HEK293 (cell line): ENCODE data around the gene CLNK.

Experiments
- CTCF ChIA-PET: fragments of 350-600 bp; formaldehyde crosslinking; extraction: SDS; loops from one replicate; lab custom pipeline; 2021; ENCODE audit warnings: antibody characterized with exemption; lab: Yijun Ruan, JAX
- POLR2A ChIA-PET: fragments of 300-600 bp; formaldehyde crosslinking; extraction: SDS; loops from one replicate; lab custom pipeline; 2020; ENCODE audit warnings: antibody characterized with exemption, inconsistent platforms; lab: Yijun Ruan, JAX
- H3K27ac ChIP-seq: fragments of 200-500 bp; sonication (Bioruptor generic); 2 replicates; pipeline ENCODE4 v1.5.1; 2014; ENCODE audit warnings: low read depth, low read length, control low read depth, inconsistent platforms; ENCODE audit errors: extremely low read depth
- H3K36me3 ChIP-seq, 2 experiments: fragments of 200-500 bp in 1 of 2; sonication (Bioruptor generic) in 1 of 2; 1 replicate in 1 of 2; 2 replicates in 1 of 2; pipeline ENCODE4 v1.5.1; 2014 to 2017; ENCODE audit warnings: inconsistent platforms in 2 of 2, low read length in 2 of 2; ENCODE audit not compliant: control insufficient read depth in 2 of 2, insufficient read depth in 1 of 2
- H3K4me1 ChIP-seq: fragments of 200-500 bp; sonication (Bioruptor generic); 2 replicates; pipeline ENCODE4 v1.5.1; 2014; ENCODE audit warnings: mild to moderate bottlenecking, low read length, inconsistent platforms; ENCODE audit not compliant: control insufficient read depth, insufficient read depth
- H3K4me3 ChIP-seq: 2 replicates; pipeline ENCODE4 v1.5.1; 2011; ENCODE audit warnings: low read depth, mild to moderate bottlenecking, control low read depth, low read length, moderate library complexity
- H3K9me3 ChIP-seq: fragments of 200-500 bp; sonication (Bioruptor generic); 2 replicates; pipeline ENCODE4 v1.5.1; 2014; ENCODE audit warnings: low read depth, low read length, inconsistent platforms; ENCODE audit not compliant: control insufficient read depth, insufficient read depth
- BCL11B ChIP-seq: fragments of 450-650 bp; formaldehyde crosslinking; IDR thresholded peaks from 2 replicates; pipeline ENCODE4 v1.5.1; 2016; ENCODE audit warnings: low read depth, missing biosample characterization, missing genetic modification characterization
- GLIS1 ChIP-seq: fragments of 450-650 bp; formaldehyde crosslinking; IDR thresholded peaks from 2 replicates; pipeline ENCODE4 v1.5.1; 2016; ENCODE audit warnings: missing biosample characterization, missing genetic modification characterization
- PBX3 ChIP-seq: sonication (generic); formaldehyde crosslinking; IDR thresholded peaks from 2 replicates; pipeline ENCODE4 v1.8.1; 2022; ENCODE audit warnings: mild to moderate bottlenecking, moderate library complexity, missing genetic modification reagents
- ZBTB17 ChIP-seq: fragments of 450-650 bp; formaldehyde crosslinking; IDR thresholded peaks from 2 replicates; pipeline ENCODE4 v1.5.1; 2016; ENCODE audit warnings: missing biosample characterization, missing genetic modification characterization
- ZBTB49 ChIP-seq: fragments of 450-650 bp; formaldehyde crosslinking; IDR thresholded peaks from 2 replicates; pipeline ENCODE4 v1.5.1; 2016; ENCODE audit warnings: missing biosample characterization, missing genetic modification characterization, low read depth
- ZEB2 ChIP-seq: fragments of 450-650 bp; formaldehyde crosslinking; IDR thresholded peaks from 2 replicates; pipeline ENCODE4 v1.5.1; 2016; ENCODE audit warnings: missing biosample characterization, missing genetic modification characterization
- ZNF140 ChIP-seq: fragments of 450-650 bp; formaldehyde crosslinking; IDR thresholded peaks from 2 replicates; pipeline ENCODE4 v1.5.1; 2016; ENCODE audit warnings: missing biosample characterization, missing genetic modification characterization
- ZNF174 ChIP-seq: fragments of 450-650 bp; formaldehyde crosslinking; IDR thresholded peaks from 2 replicates; pipeline ENCODE4 v1.5.0; 2017; ENCODE audit warnings: missing biosample characterization, mild to moderate bottlenecking, missing genetic modification characterization
- ZNF19 ChIP-seq: fragments of 450-650 bp; formaldehyde crosslinking; IDR thresholded peaks from 2 replicates; pipeline ENCODE4; 2016; ENCODE audit warnings: missing biosample characterization, missing genetic modification characterization, low read depth
- ZNF2 ChIP-seq: fragments of 450-650 bp; formaldehyde crosslinking; IDR thresholded peaks from 2 replicates; pipeline ENCODE4 v1.5.1; 2016; ENCODE audit warnings: missing biosample characterization, missing genetic modification characterization
- ZNF280D ChIP-seq: fragments of 450-650 bp; formaldehyde crosslinking; IDR thresholded peaks from 2 replicates; pipeline ENCODE4 v1.5.1; 2016; ENCODE audit warnings: missing biosample characterization, missing genetic modification characterization
- ZNF311 ChIP-seq: fragments of 450-650 bp; formaldehyde crosslinking; IDR thresholded peaks from 2 replicates; pipeline ENCODE4 v1.5.1; 2017; ENCODE audit warnings: missing biosample characterization, missing genetic modification characterization, borderline replicate concordance
- ZNF324 ChIP-seq: fragments of 450-650 bp; formaldehyde crosslinking; IDR thresholded peaks from 2 replicates; pipeline ENCODE4 v1.5.1; 2016; ENCODE audit warnings: missing biosample characterization, missing genetic modification characterization
- ZNF362 ChIP-seq: fragments of 450-650 bp; formaldehyde crosslinking; IDR thresholded peaks from 2 replicates; pipeline ENCODE4 v1.5.1; 2016; ENCODE audit warnings: missing biosample characterization, missing genetic modification characterization
- ZNF501 ChIP-seq: fragments of 450-650 bp; formaldehyde crosslinking; IDR thresholded peaks from 2 replicates; pipeline ENCODE4 v1.5.1; 2016; ENCODE audit warnings: missing biosample characterization, missing genetic modification characterization
- ZNF514 ChIP-seq: fragments of 450-650 bp; formaldehyde crosslinking; IDR thresholded peaks from 2 replicates; pipeline ENCODE4 v1.5.1; 2016; ENCODE audit warnings: missing biosample characterization, missing genetic modification characterization
- ZNF596 ChIP-seq: fragments of 450-650 bp; IDR thresholded peaks from 2 replicates; pipeline ENCODE4 v1.5.0; 2018; ENCODE audit warnings: missing biosample characterization, mild to moderate bottlenecking, missing genetic modification characterization, moderate library complexity
- ZSCAN5A ChIP-seq: fragments of 450-650 bp; formaldehyde crosslinking; IDR thresholded peaks from 2 replicates; pipeline ENCODE4 v1.5.1; 2016; ENCODE audit warnings: missing biosample characterization, missing genetic modification characterization

CLNK gene

GRCh38 chr4:10732235-10732913, 47.8 kb upstream of the CLNK start:
- no peaks in the 10 kb centered on the region for H3K4me1 ChIP-seq
- H3K36me3 ChIP-seq = no peaks in the 10 kb centered on the region
- POLR2A ChIA-PET = no interaction called here
- H3K9me3 ChIP-seq = no peaks in the 10 kb centered on the region
- TF ChIP-seq ZNF280D (tag by site-specific recombination) (no peak), ZNF362 (tag by site-specific recombination) (no peak), ZEB2 (tag by site-specific recombination) (no peak), ZBTB49 (tag by site-specific recombination) (no peak), ZNF140 (tag by site-specific recombination) (no peak), ZSCAN5A (no peak), ZNF324 (no peak), ZBTB17 (tag by site-specific recombination) (no peak), ZNF2 (tag by site-specific recombination) (no peak), ZNF174 (tag by site-specific recombination) (no peak), GLIS1 (tag by site-specific recombination) (no peak), ZNF19 (tag by site-specific recombination) (no peak), ZNF514 (no peak), ZNF596 (tag by site-specific recombination) (no peak), ZNF311 (tag by site-specific recombination) (no peak), BCL11B (tag by site-specific recombination) (no peak), ZNF501 (tag by site-specific recombination) (no peak), PBX3 (CRISPR knock-in tag) (no peak)
- no peak overlapping the region for H3K4me3 ChIP-seq
- H3K27ac ChIP-seq = no peak overlapping the region
- CTCF ChIA-PET = no interaction called here
